IMR-90 (cell line): ENCODE measurements around the gene ZFPM1. TPM values are rescaled to one million over a fixed set of nuclear protein-coding genes. Genes with fewer than 3 reads are reported as not detected.

Experiments
- ATAC-seq: fragments of 200-7000 bp; cut with Tn5 transposase; 2 replicates; pipeline ENCODE4 v1.9.1; 2020; ENCODE audit warnings: low read depth, mild to moderate bottlenecking, moderate library complexity
- BruUV-seq: library from RNA; stranded (reverse); fragments of 400-500 nt; replicated peaks from 2 replicates; lab custom pipeline; 2021; lab: Mats Ljungman, UMichigan
- CTCF ChIA-PET: fragments of 300-600 bp; formaldehyde crosslinking; extraction: SDS; loops from one replicate; lab custom pipeline; 2021; ENCODE audit warnings: antibody characterized with exemption; lab: Yijun Ruan, JAX
- POLR2A ChIA-PET: fragments of 300-600 bp; sonication (Branson Sonifier 250); formaldehyde crosslinking; loops from one replicate; lab custom pipeline; 2022; ENCODE audit warnings: antibody characterized with exemption; ENCODE audit not compliant: unreplicated experiment; lab: Charles Lee
- DNase-seq: peaks from one replicate; pipeline ENCODE4 v3.0.0; 2013
- H2AFZ ChIP-seq: replicated peaks from 2 replicates; pipeline ENCODE3; 2013; ENCODE audit warnings: low read length, mild to moderate bottlenecking; ENCODE audit not compliant: poor library complexity
- H2AK5ac ChIP-seq: 2 replicates; pipeline ENCODE4 v1.6.1; 2013; ENCODE audit warnings: low read depth, low read length, inconsistent platforms
- H2AK9ac ChIP-seq: replicated peaks from 2 replicates; pipeline ENCODE3; 2013; ENCODE audit warnings: mild to moderate bottlenecking, low read depth, low read length, moderate library complexity; ENCODE audit not compliant: poor library complexity
- H2BK120ac ChIP-seq: 2 replicates; pipeline ENCODE4 v1.6.1; 2013; ENCODE audit warnings: low read depth, low read length, inconsistent platforms
- H2BK15ac ChIP-seq: 3 replicates; pipeline ENCODE4 v1.6.1; 2013; ENCODE audit warnings: low read depth, low read length, inconsistent platforms
- H2BK20ac ChIP-seq: 2 replicates; pipeline ENCODE4 v1.6.1; 2013; ENCODE audit warnings: low read depth, mild to moderate bottlenecking, inconsistent platforms, low read length, moderate library complexity
- H2BK5ac ChIP-seq: 2 replicates; pipeline ENCODE4 v1.6.1; 2013; ENCODE audit warnings: mild to moderate bottlenecking, low read depth, low read length, inconsistent platforms; ENCODE audit not compliant: poor library complexity, severe bottlenecking
- H3K14ac ChIP-seq: replicated peaks from 2 replicates; pipeline ENCODE4 v1.6.1; 2013; ENCODE audit warnings: low read depth, low read length, inconsistent platforms
- H3K18ac ChIP-seq: 2 replicates; pipeline ENCODE4 v1.6.1; 2013; ENCODE audit warnings: low read depth, low read length, control low read depth
- H3K23ac ChIP-seq: 2 replicates; pipeline ENCODE4 v1.6.1; 2013; ENCODE audit warnings: low read depth, low read length, inconsistent platforms
- H3K27ac ChIP-seq: 2 replicates; pipeline ENCODE4 v1.5.1; 2013; ENCODE audit warnings: mild to moderate bottlenecking, control low read depth, low read length; ENCODE audit not compliant: insufficient read depth
- H3K27me3 ChIP-seq: 2 replicates; pipeline ENCODE4 v1.6.1; 2013; ENCODE audit warnings: low read length; ENCODE audit not compliant: control insufficient read depth, insufficient read depth
- H3K36me3 ChIP-seq: 2 replicates; pipeline ENCODE4 v1.6.1; 2013; ENCODE audit warnings: low read length, mixed read lengths; ENCODE audit not compliant: control insufficient read depth, insufficient read depth
- H3K4ac ChIP-seq: 2 replicates; pipeline ENCODE4 v1.6.1; 2013; ENCODE audit warnings: low read depth, low read length, inconsistent platforms
- H3K4me1 ChIP-seq: 2 replicates; pipeline ENCODE4 v1.6.1; 2013; ENCODE audit warnings: low read length, mixed read lengths; ENCODE audit not compliant: control insufficient read depth, insufficient read depth
- H3K4me2 ChIP-seq: 2 replicates; pipeline ENCODE4 v1.6.1; 2013; ENCODE audit warnings: low read depth, mild to moderate bottlenecking, control low read depth, low read length, moderate library complexity
- H3K4me3 ChIP-seq: 2 replicates; pipeline ENCODE4 v1.5.1; 2013; ENCODE audit warnings: low read depth, mild to moderate bottlenecking, control low read depth, low read length, moderate library complexity; ENCODE audit not compliant: insufficient read depth
- H3K56ac ChIP-seq: 2 replicates; pipeline ENCODE4 v1.6.1; 2013; ENCODE audit warnings: low read length, inconsistent platforms; ENCODE audit not compliant: insufficient read depth; ENCODE audit errors: extremely low read depth
- H3K79me1 ChIP-seq, 2 experiments: 2 replicates each; pipeline ENCODE4 v1.6.1; 2013; ENCODE audit warnings: low read length in 2 of 2, inconsistent platforms in 1 of 2, low read depth in 1 of 2
- H3K9ac ChIP-seq: 2 replicates; pipeline ENCODE4 v1.6.1; 2013; ENCODE audit warnings: low read depth, low read length, control low read depth
- H3K9me1 ChIP-seq: 2 replicates; pipeline ENCODE4 v1.6.1; 2013; ENCODE audit warnings: low read length, inconsistent platforms; ENCODE audit not compliant: insufficient read depth
- H3K9me3 ChIP-seq: 2 replicates; pipeline ENCODE4 v1.6.1; 2013; ENCODE audit warnings: low read length; ENCODE audit not compliant: control insufficient read depth, insufficient read depth
- H4K20me1 ChIP-seq: 2 replicates; pipeline ENCODE4 v1.6.1; 2013; ENCODE audit warnings: low read length, inconsistent platforms; ENCODE audit not compliant: insufficient read depth
- H4K5ac ChIP-seq: 2 replicates; pipeline ENCODE4 v1.6.1; 2013; ENCODE audit warnings: mild to moderate bottlenecking, low read depth, low read length, control low read depth
- H4K8ac ChIP-seq, 2 experiments: 2 replicates each; pipeline ENCODE4 v1.6.1; 2013; ENCODE audit warnings: low read depth in 2 of 2, low read length in 2 of 2, control low read depth in 1 of 2, inconsistent platforms in 1 of 2
- H4K91ac ChIP-seq: 2 replicates; pipeline ENCODE4 v1.6.1; 2013; ENCODE audit warnings: low read depth, low read length, inconsistent platforms; ENCODE audit not compliant: insufficient read depth
- BHLHE40 ChIP-seq: fragments of 150-350 bp; IDR thresholded peaks from 2 replicates; pipeline ENCODE4 v1.6.1; 2016; ENCODE audit warnings: mild to moderate bottlenecking, low read depth, low read length
- CEBPB ChIP-seq: IDR thresholded peaks from 2 replicates; pipeline ENCODE4 v1.6.1; 2012; ENCODE audit warnings: low read depth, low read length, improper control_type of control experiment
- CTCF ChIP-seq: conservative IDR thresholded peaks from 2 replicates; pipeline ENCODE4 v1.5.1; 2012; ENCODE audit warnings: mild to moderate bottlenecking, low read depth, low read length, improper control_type of control experiment
- FOS ChIP-seq: fragments of 150-350 bp; IDR thresholded peaks from 2 replicates; pipeline ENCODE4 v1.6.1; 2016; ENCODE audit warnings: low read depth, low read length
- MAFK ChIP-seq: IDR thresholded peaks from 2 replicates; pipeline ENCODE4 v1.6.1; 2012; ENCODE audit warnings: low read depth, low read length, improper control_type of control experiment
- MAZ ChIP-seq: IDR thresholded peaks from 2 replicates; pipeline ENCODE4 v1.6.1; 2012; ENCODE audit warnings: low read depth, mild to moderate bottlenecking, low read length, improper control_type of control experiment, moderate library complexity, borderline replicate concordance
- MXI1 ChIP-seq: IDR thresholded peaks from 2 replicates; pipeline ENCODE4 v1.6.1; 2012; ENCODE audit warnings: low read depth, mild to moderate bottlenecking, low read length, moderate library complexity, borderline replicate concordance
- NFE2L2 ChIP-seq: fragments of 150-350 bp; IDR thresholded peaks from 2 replicates; pipeline ENCODE4 v1.6.1; 2016; ENCODE audit warnings: low read depth, mild to moderate bottlenecking, low read length
- POLR2A ChIP-seq: IDR thresholded peaks from 2 replicates; pipeline ENCODE4 v1.6.1; 2012; ENCODE audit warnings: mild to moderate bottlenecking, low read depth, low read length
- RAD21 ChIP-seq: IDR thresholded peaks from 2 replicates; pipeline ENCODE4 v1.6.1; 2012; ENCODE audit warnings: low read length, improper control_type of control experiment
- RFX5 ChIP-seq: IDR thresholded peaks from 2 replicates; pipeline ENCODE4 v1.8.0; 2012; ENCODE audit warnings: low read depth, mild to moderate bottlenecking, low read length, moderate library complexity
- SMC3 ChIP-seq: fragments of 150-350 bp; IDR thresholded peaks from 2 replicates; pipeline ENCODE4 v1.6.1; 2016; ENCODE audit warnings: low read depth, mild to moderate bottlenecking, antibody characterized with exemption, low read length, moderate library complexity
- USF2 ChIP-seq: fragments of 150-350 bp; IDR thresholded peaks from 2 replicates; pipeline ENCODE4 v1.6.1; 2017; ENCODE audit warnings: mild to moderate bottlenecking, antibody characterized with exemption, low read length, low read depth
- WGBS, 2 experiments: methylation state at CpG; one replicate each; pipeline versions ENCODE4 v1.1.5 to v1.1.7; 2013; ENCODE audit warnings: missing lambda C conversion rate in 2 of 2; ENCODE audit not compliant: insufficient read length in 1 of 2; ENCODE audit errors: extremely low coverage in 2 of 2; 5-methylcytosine and 5-hydroxymethylcytosine counted together
- dilution Hi-C: fragments of 300-500 bp; cut with HindIII; formaldehyde crosslinking; loops from one replicate; pipeline ENCODE4 v1.14.3; 2018; ENCODE audit warnings: low sequenced_read_pairs; ENCODE audit not compliant: unreplicated experiment
- in situ Hi-C: fragments of 300-500 bp; cut with MboI; formaldehyde crosslinking; loops from 3 replicates; pipeline ENCODE4 v1.14.3; 2019; ENCODE audit warnings: low sequenced_read_pairs, inconsistent platforms, mixed read lengths
- intact Hi-C: fragments of 100-400 bp; cut with micrococcal nuclease; formaldehyde crosslinking; loops from 2 replicates; pipeline ENCODE4 v1.10.0; 2022
- polyA plus RNA-seq, 3 experiments: library from polyadenylated mRNA; depleted of rRNA; stranded (reverse); fragments of >200 nt; gene quantifications; 2 replicates each; pipeline ENCODE4 v1.2.3, GENCODE V29; 2012; ENCODE audit warnings: low replicate concordance in 1 of 3
- total RNA-seq: library from RNA; depleted of rRNA; stranded (reverse); fragments of >200 nt; gene quantifications from 2 replicates; pipeline ENCODE4 v1.2.3, GENCODE V29; 2012

ZFPM1 gene
- total and polyA plus RNA-seq, 2 of the 4 experiments (the other 2 are of a cell fraction), result 0.36 to 1.1 TPM

- dilution Hi-C loops (no loop called here), in situ Hi-C loops (no loop called here), intact Hi-C loops (no loop called here)
- Histone ChIP-seq H3K4me3 (no peak overlapping the region), H3K4me2 (no peak overlapping the region), H4K5ac (no peak overlapping the region), H3K79me1 (peaks cover 33 to 80% of the 10 kb centered on the region in 2 experiments), H3K4ac (no peak overlapping the region), H4K8ac (no peak overlapping the region), H2AK9ac (no peak overlapping the region), H3K9ac (no peak overlapping the region), H3K27ac (no peak overlapping the region), H3K9me3 (no peaks in the 10 kb centered on the region), H2BK5ac (no peak overlapping the region), H3K23ac (no peak overlapping the region), H2AK5ac (no peak overlapping the region), H3K27me3 (no peaks in the 10 kb centered on the region), H4K91ac (no peak overlapping the region), H3K9me1 (peaks cover 6% of the 10 kb centered on the region), H2BK120ac (no peak overlapping the region), H2AFZ (no peak overlapping the region), H2BK20ac (no peak overlapping the region), H4K20me1 (peaks cover 77% of the 10 kb centered on the region), H2BK15ac (no peak overlapping the region), H3K4me1 (no peaks in the 10 kb centered on the region), H3K18ac (no peak overlapping the region), H3K36me3 (peaks cover 53% of the 10 kb centered on the region), H3K56ac (no peak overlapping the region), H3K14ac (no peak overlapping the region)
- ATAC-seq, result no peak
- BruUV-seq, result no TSS peak
- ChIA-PET CTCF (no interaction called here), POLR2A (no interaction called here)
- 97% methylated on average over 7 of the region's 14 CpGs; no CpG with 5 or more reads in 1 of the 2 experiments for WGBS, 2 experiments
- no peak for DNase-seq
- no peak for TF ChIP-seq POLR2A
- TF ChIP-seq RAD21, result no peak
- no peak for TF ChIP-seq BHLHE40
- no peak for TF ChIP-seq NFE2L2
- TF ChIP-seq MXI1, result no peak
- TF ChIP-seq USF2, result no peak
- TF ChIP-seq RFX5, result no peak
- no peak for TF ChIP-seq CEBPB
- no peak for TF ChIP-seq FOS
- no peak for TF ChIP-seq CTCF
- no peak for TF ChIP-seq SMC3
- TF ChIP-seq MAZ, result no peak
- TF ChIP-seq MAFK, result no peak
Observed at GRCh38 chr16:88582912-88583575, 130.0 kb downstream of the ZFPM1 start.
